ENCODE data around the gene CRADD.

- TF ChIP-seq CTCF (IDR thresholded peaks at IDR 0.05) (no peak), POLR2A (IDR thresholded peaks at IDR 0.05) (no peak)
Observed at GRCh38 chr12:93758801-93759373, 81.7 kb downstream of the CRADD start.

Measured in suprapubic skin (tissue), 3 donors.